DMS114 treated with DMSO at 0.1 percent for 48 hours (cell line): ENCODE results near the gene CD47.

Experiments used
- DNase-seq: peaks from one replicate; lab custom pipeline; 2025; ENCODE audit not compliant: unreplicated experiment; lab: John Stamatoyannopoulos, UW

CD47 gene

GRCh38 chr3:108117241-108117775 is 26.5 kb upstream of the CD47 start:
- no peak for DNase-seq

DNA sequence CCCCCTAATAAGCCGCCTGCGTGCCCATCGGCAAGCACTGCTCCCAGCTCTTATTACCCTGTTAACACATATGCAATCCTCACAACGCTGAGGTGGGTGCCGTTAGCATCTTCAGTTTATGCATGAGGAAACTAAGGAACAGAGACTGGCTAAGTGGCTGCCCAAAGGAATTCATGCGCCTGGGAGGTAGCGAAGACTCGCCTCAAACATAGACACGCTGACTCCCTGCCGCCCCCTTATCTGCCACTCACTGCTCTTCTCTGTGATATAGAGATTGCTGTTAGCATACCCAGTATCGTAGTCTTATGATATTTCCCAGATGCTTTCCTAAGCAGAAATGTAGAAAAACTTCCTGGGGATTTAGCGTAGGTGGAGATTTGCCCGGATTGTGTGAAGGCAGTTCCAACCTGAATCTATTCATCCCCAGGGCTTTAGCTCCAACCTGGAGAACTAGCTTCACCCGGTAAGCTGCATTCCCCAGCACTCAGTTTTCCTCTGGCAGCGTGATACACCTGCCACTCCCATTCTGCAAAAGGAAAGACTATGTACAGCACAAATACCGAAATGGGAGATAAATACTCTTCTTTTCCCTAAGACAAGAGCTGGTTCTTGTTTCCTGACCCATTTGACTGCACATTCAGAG is 23.7 kb upstream of the CD47 start:
- no peak for DNase-seq

DNA sequence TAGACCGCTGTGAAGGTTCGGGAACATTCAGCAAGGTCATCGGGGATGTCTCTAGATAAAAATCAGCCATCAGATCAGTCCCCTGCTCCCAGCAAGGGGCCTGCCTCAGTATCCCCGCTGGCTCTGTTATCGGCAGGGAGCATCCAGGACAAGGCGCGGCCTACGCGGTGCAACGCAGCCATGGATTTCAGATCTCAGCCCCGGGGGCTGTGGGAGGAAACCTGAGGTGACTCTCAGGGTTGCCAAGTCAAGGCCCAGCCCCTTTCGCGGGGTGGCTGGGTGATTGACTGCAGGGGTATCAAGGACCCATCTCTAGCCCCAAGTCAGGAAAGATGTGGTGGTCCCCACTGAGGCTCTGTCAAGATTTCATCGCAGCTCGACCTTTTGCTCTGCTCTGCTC is 23.1 kb upstream of the CD47 start:
- DNase-seq, result no peak

DNA sequence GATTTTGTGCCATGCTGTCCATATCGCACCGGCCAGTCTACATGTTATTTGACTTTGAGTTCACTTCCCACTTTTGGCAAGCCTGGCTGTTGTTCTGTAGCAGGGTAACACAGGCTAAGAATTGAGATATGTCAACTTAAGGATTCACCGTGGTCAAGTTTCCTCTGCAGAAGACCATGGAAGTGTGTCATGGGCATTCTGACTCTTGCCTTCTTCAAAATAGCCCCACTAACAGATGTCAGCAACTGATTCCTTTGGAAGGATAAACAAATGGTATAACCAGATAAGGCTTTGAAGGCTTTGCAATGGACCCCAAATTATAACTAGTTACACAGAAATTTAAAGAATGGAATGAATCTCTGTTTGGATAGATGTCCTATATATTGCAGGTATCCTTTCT is 20.1 kb upstream of the CD47 start:
- no peak for DNase-seq

DNA sequence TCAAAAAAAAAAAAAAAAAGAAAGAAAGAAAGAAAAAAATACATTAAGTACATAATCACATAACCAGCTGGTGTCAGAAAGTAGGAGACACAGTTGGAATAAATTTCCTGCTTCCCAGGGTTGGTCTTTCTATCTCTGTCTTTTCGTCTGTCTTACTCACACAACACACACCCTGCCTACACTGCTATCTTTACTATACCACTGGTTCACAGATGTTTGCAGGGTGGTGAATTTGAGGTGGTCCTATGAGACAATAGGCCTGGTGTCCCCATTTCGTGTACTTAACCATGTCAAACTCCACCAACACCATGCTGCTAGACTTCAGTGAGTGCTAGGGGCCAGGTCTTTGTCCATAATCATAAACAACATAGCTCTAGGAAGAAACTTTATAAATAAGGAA is 17.6 kb upstream of the CD47 start:
- no peak for DNase-seq

DNA sequence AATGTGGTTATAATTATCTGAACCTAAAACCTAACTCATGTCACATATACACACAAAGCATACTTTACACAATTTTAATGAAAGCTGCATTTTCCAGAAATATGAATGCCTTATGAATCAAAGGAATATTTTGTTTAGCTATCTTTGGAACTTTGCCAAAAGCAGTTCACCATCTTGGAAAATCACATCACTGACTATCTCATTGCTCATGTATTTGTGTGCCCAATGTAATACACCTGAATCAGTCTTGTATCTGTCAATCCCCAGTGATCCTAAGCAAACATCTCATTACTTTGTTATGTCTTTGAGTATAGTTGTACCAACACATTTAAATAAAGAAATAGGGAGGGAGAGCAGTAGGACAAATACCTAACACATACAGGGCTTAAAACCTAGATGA is 15.6 kb upstream of the CD47 start:
- no peak for DNase-seq

- no peak for DNase-seq
Measured at GRCh38 chr3:108106031-108106430, 15.2 kb upstream of the CD47 start.

GRCh38 chr3:108103886-108104797 is 13.3 kb upstream of the CD47 start:
- DNase-seq, result no peak

- no peak for DNase-seq
Measured at GRCh38 chr3:108103040-108103751, 12.4 kb upstream of the CD47 start.

DNA sequence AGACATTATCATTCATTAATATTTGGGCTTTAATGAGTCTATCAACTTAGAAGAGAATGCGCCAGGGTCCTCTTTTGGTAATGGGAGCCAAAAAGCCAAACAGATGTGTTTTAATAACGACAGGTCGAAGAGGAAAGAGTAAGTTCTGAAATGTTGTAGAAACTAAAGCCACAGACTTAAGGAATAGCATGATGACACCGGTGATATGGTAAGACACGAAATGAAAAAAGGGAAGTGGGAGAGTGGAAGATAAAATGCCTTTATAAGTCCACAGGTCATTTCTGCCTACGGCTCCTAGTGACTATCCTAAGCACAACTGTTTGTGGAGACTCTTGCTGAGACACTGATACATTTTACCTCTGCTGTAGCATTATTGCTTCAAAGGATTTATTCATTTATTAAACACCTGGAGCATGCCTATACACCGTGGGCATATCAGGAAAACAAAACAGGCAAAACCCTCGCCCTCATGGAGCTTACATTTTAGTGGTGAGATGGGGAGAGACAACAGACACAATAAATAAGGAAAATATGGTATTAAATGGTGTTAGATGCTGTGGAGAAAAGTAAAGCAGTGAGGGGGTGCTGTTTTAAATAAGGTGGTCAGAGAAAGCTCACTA is 11.7 kb upstream of the CD47 start:
- no peak for DNase-seq

GRCh38 chr3:108100906-108101660 is 10.3 kb upstream of the CD47 start:
- no peak for DNase-seq

DNA sequence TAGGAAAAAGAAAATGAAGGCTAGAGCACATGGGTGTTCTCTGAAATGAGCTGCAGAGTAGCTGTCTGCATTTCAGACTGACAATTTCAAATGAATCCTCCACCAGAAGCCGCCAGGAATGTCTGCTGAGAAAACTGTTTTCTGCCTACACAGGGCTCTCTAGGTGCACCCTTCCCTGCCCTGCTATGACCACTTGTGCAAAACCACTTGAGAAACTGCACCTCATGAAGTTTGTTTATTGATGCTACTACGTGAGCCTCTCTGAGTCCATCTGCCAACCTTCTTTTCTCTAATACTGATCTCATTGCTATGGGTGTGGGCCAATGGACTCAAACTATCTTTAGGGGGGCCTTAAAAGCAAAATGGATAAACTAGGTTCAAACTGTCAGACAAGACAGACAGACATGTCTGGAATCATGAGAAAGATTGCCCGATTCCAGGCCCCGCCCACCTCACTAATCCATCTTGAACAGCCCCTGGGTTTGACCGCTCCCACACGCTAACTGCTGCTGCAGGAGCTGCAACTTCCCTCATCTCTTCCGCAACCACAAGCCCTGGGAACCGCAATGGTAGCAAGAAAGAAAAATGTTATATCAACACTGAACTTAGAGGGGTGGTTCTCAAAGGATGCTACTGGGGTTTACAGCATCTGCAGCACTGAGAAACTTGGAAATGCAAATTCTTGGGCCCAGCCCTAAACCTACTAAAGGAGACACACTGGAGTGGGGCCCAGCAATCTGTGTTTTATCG is 9.0 kb upstream of the CD47 start:
- no peak for DNase-seq

- no peak for DNase-seq
Measured at GRCh38 chr3:108099244-108099643, 8.4 kb upstream of the CD47 start.

DNA sequence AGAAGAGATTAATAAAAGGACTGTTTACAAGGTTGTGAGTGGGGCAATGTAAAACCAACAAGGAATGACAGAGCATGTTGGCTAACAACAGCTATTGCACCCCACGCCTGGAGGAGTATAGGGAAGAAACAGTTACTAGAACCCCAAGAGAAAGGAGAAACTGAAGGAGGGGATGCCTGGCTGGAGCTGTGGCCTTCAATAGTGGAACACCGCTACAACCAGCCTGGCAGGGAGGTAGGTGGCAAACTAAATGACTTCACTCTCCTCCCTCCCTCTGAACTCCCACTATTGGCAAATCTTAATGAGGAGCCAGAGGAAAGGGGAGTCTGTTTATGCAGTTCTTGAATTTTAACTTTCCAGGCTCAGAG is 7.2 kb upstream of the CD47 start:
- DNase-seq, result no peak

DNA sequence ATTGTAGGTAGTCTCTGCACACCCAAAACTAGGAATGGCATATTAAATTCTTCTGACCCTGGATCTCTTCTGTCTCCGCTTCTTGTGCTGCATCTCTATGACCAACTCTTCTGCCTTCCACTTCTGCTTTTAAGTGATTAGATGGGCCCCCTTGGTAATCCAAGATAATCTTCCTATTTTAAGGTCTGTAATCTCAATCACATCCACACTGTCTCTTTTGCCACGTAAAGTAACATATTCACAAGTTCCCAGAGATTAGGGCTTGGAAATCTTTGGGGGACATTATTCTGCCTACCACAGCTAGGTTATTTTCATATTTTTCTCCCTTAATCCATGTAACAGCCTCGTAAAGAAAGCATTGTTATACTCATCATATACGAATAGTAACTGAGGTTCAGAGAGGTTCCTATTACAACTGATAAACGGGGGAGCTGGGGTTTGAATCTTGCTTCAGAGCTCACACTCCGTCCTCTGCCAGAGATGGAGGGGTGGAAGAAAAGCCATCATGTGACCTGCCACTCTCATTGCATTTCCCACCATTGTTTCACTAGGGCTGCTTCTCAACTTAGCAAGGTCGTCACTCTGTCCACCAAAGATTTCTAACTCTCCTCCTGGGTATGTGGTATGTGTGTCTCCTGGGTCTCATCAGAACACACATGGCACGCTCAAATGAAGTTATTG is 6.6 kb upstream of the CD47 start:
- DNase-seq, result no peak

GRCh38 chr3:108096532-108097321 is 5.9 kb upstream of the CD47 start:
- DNase-seq, result no peak

- no peak for DNase-seq
Measured at GRCh38 chr3:108093616-108094015, 2.8 kb upstream of the CD47 start.

DNA sequence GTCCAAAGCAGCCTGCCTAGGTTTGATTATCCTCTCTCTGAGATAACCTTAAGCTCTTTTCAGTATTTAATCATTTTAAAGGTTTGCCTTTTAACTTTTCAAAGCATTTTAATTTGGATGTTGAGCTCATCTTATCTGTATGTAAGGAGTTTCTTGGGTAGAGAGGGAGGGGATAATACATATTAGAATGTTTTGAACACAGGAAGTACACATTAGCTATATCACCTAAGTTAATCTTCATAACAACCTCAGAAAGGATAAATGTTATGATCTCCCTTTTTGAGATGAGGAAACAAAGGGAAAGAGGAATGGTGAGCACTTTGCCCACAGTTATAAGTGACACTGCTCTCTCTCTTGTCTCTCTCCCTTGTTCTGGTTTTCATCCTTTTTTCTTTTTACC is 2.2 kb upstream of the CD47 start:
- no peak for DNase-seq

DNA sequence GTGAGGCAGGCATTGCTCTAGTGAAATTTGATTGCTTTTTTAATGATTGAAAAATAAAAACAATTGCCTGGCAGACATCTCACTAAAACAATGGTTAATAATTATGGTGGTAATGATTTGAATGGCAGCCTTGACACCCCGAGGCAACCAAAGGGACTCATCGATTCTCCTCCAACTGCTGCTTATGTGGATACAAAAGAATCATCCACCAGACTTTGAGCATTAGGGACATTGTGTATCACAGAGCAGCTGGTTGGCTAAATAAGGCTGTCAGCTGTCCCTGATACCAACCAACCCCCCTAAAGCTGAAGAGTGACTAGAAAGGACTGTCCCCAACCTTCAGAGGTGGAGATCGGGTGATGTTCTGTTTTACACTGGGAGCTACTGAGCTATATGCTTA is 1.7 kb upstream of the CD47 start:
- DNase-seq, result no peak
